ENCODE results near the gene VGLL3.

VGLL3 gene

GRCh38 chr3:86949850-86950249 is 41.1 kb downstream of the VGLL3 start:
- DNase-seq (ENCODE audit: low read depth): no peak

- DNase-seq (ENCODE audit: low read depth): peak; percentile 92
Measured at GRCh38 chr3:86948822-86949221, 42.1 kb downstream of the VGLL3 start.

- DNase-seq (ENCODE audit: low read depth): peak; percentile 65
Measured at GRCh38 chr3:86942206-86942605, 48.7 kb downstream of the VGLL3 start.

- DNase-seq (ENCODE audit: low read depth): peak; percentile 91
Measured at GRCh38 chr3:86938416-86939105, 52.4 kb downstream of the VGLL3 start.

GRCh38 chr3:86937306-86937791 is 53.6 kb downstream of the VGLL3 start:
- DNase-seq (ENCODE audit: low read depth): peak; percentile 71

- no peak for DNase-seq (ENCODE audit: low read depth)
Measured at GRCh38 chr3:86934851-86935250, 56.1 kb downstream of the VGLL3 start.

GRCh38 chr3:86930831-86931230 is 60.1 kb downstream of the VGLL3 start:
- no peak for DNase-seq (ENCODE audit: low read depth)

- DNase-seq (ENCODE audit: low read depth): no peak
Measured at GRCh38 chr3:86930181-86930580, 60.8 kb downstream of the VGLL3 start.

GRCh38 chr3:86929046-86929445 is 61.9 kb downstream of the VGLL3 start:
- no peak for DNase-seq (ENCODE audit: low read depth)

- DNase-seq (ENCODE audit: low read depth): peak; percentile 77
Measured at GRCh38 chr3:86923071-86923491, 67.9 kb downstream of the VGLL3 start.

GRCh38 chr3:86921971-86922680 is 68.8 kb downstream of the VGLL3 start:
- no peak for DNase-seq (ENCODE audit: low read depth)

- DNase-seq (ENCODE audit: low read depth): no peak
Measured at GRCh38 chr3:86914670-86915069, 76.3 kb downstream of the VGLL3 start.

GRCh38 chr3:86913160-86913559 is 77.8 kb downstream of the VGLL3 start:
- no peak for DNase-seq (ENCODE audit: low read depth)

GRCh38 chr3:86895202-86895601 is 95.7 kb downstream of the VGLL3 start:
- no peak for DNase-seq (ENCODE audit: low read depth)

GRCh38 chr3:86890741-86891396 is 100.1 kb downstream of the VGLL3 start:
- no peak for DNase-seq (ENCODE audit: low read depth)
